GM12864 (cell line): ENCODE results near the gene SNTG2.

Experiments used
- DNase-seq: peaks from one replicate; pipeline ENCODE4 v3.0.0-alpha.2; 2011; ENCODE audit warnings: low read depth
- H3K4me3 ChIP-seq: 2 replicates; pipeline ENCODE4 v1.5.1; 2011; ENCODE audit warnings: mild to moderate bottlenecking, low read depth, low read length, control low read depth
- CTCF ChIP-seq: IDR thresholded peaks from 2 replicates; pipeline ENCODE4 v1.5.1; 2011; ENCODE audit warnings: low read depth, mild to moderate bottlenecking, moderate library complexity, low read length, control low read depth, inconsistent platforms; ENCODE audit errors: missing control alignments

Gene SNTG2

GRCh38 chr2:920573-920972 is 30.1 kb upstream of the SNTG2 start:
- no peak overlapping the region for H3K4me3 ChIP-seq
- no peak for TF ChIP-seq CTCF
- DNase-seq = no peak

GRCh38 chr2:920999-921398 is 29.6 kb upstream of the SNTG2 start:
- DNase-seq = no peak
- H3K4me3 ChIP-seq = no peak overlapping the region
- no peak for TF ChIP-seq CTCF

- no peak for DNase-seq
- H3K4me3 ChIP-seq = no peak overlapping the region
- TF ChIP-seq CTCF = no peak
Measured at GRCh38 chr2:922185-922584, 28.5 kb upstream of the SNTG2 start.

- no peak for DNase-seq
- no peak for TF ChIP-seq CTCF
- no peak overlapping the region for H3K4me3 ChIP-seq
Measured at GRCh38 chr2:923832-924601, 26.6 kb upstream of the SNTG2 start.

GRCh38 chr2:924701-925100 is 25.9 kb upstream of the SNTG2 start:
- TF ChIP-seq CTCF = no peak
- no peak overlapping the region for H3K4me3 ChIP-seq
- DNase-seq = no peak

- no peak for DNase-seq
- TF ChIP-seq CTCF = no peak
- H3K4me3 ChIP-seq = no peak overlapping the region
Measured at GRCh38 chr2:925309-925708, 25.3 kb upstream of the SNTG2 start.

GRCh38 chr2:925711-926110 is 24.9 kb upstream of the SNTG2 start:
- no peak for TF ChIP-seq CTCF
- no peak overlapping the region for H3K4me3 ChIP-seq
- no peak for DNase-seq
